Measurements from ENCODE around the gene TAF6L.
A peak's percentile ranks its signal among the peaks of the same experiment; 100 is the strongest.
"Not testable (repeated sequence)": the region's sequence is repeated elsewhere in the genome, so short reads cannot be mapped to it uniquely, and the experiment has no call there.

TAF6L gene

GRCh38 chr11:62805076-62805892 lies 34.1 kb downstream of the TAF6L start, which contains the start of gene NXF1:
NXF1 (minus strand) TSS chr11:62805440; CDS start chr11:62805356, 84 bp downstream.
- peak; percentile 95 for DNase-seq (ENCODE audit: low read depth)

GRCh38 chr11:62805961-62806441 lies 34.8 kb downstream of the TAF6L start:
- DNase-seq (ENCODE audit: low read depth): no peak

GRCh38 chr11:62806611-62807121 lies 35.5 kb downstream of the TAF6L start:
- DNase-seq (ENCODE audit: low read depth): no peak

- no peak for DNase-seq (ENCODE audit: low read depth)
These were observed 39.6 kb downstream of the TAF6L start for GRCh38 chr11:62810748-62811147.

- DNase-seq (ENCODE audit: low read depth): no peak
These were observed 40.5 kb downstream of the TAF6L start for GRCh38 chr11:62811659-62812058.

GRCh38 chr11:62816557-62816956 lies 45.4 kb downstream of the TAF6L start:
- DNase-seq (ENCODE audit: low read depth): no peak

GRCh38 chr11:62817129-62817528 lies 45.9 kb downstream of the TAF6L start:
- no peak for DNase-seq (ENCODE audit: low read depth)

- no peak for DNase-seq (ENCODE audit: low read depth)
These were observed 52.5 kb downstream of the TAF6L start for GRCh38 chr11:62823677-62824076.

GRCh38 chr11:62828130-62828529 lies 56.9 kb downstream of the TAF6L start:
- DNase-seq (ENCODE audit: low read depth): not testable (repeated sequence)

GRCh38 chr11:62830904-62831519 lies 59.8 kb downstream of the TAF6L start:
- DNase-seq (ENCODE audit: low read depth): no peak

- DNase-seq (ENCODE audit: low read depth): peak; percentile 99
These were observed 60.5 kb downstream of the TAF6L start, which contains the start of gene STX5 for GRCh38 chr11:62831520-62832335. STX5 (minus strand) TSS chr11:62832051; CDS start chr11:62831243, 808 bp downstream.

GRCh38 chr11:62832336-62833234 lies 61.4 kb downstream of the TAF6L start, which contains the start of gene TEX54:
TEX54 (minus strand) TSS chr11:62832841.
- no peak for DNase-seq (ENCODE audit: low read depth)

GRCh38 chr11:62835336-62835735 lies 64.1 kb downstream of the TAF6L start:
- DNase-seq (ENCODE audit: low read depth): no peak

Data from activated T-helper 1 cell treated with Interleukin-2 at 50 U/mL for 16 hours (primary cell).